ENCODE results near the gene TYW1. TPM values are rescaled to one million over a fixed set of nuclear protein-coding genes. Genes with fewer than 3 reads are reported as not detected.
"Not testable (repeated sequence)": the region's sequence is repeated elsewhere in the genome, so short reads cannot be mapped to it uniquely, and the experiment has no call there.

Gene TYW1
- total RNA-seq, 1 donor from 2014 or later = 20.0 TPM

GRCh38 chr7:67139876-67140275, 143.2 kb downstream of the TYW1 start:
- ATAC-seq; H3K4me3 ChIP-seq; H3K27ac ChIP-seq; intact Hi-C loops (cut with DNase I); H3K27me3 ChIP-seq; H3K9me3 ChIP-seq; H3K4me1 ChIP-seq; DNase-seq; H3K36me3 ChIP-seq: not testable (repeated sequence)

DNA sequence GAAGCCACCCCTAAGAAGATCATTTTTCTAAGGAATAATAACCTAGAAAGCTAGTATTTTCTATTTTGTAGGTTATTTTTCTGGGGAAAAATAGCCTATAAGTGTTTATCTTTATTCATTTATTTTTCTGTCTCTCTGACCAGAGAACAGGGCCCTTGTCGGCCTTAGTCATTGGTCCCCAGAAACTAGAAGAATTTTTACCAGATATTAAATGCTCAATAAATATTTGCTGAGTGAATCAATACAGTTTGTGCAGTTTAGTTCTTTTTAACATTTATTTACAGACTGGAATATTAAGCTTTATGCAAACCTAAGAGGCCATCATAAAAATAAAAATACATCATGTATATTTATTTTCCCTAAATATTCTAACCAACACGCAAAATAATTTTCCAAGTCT, 144.4 kb downstream of the TYW1 start:
- H3K4me3 ChIP-seq; H3K27me3 ChIP-seq; H3K27ac ChIP-seq; H3K36me3 ChIP-seq; ATAC-seq; H3K4me1 ChIP-seq; intact Hi-C loops (cut with DNase I); DNase-seq; H3K9me3 ChIP-seq: not testable (repeated sequence)

DNA sequence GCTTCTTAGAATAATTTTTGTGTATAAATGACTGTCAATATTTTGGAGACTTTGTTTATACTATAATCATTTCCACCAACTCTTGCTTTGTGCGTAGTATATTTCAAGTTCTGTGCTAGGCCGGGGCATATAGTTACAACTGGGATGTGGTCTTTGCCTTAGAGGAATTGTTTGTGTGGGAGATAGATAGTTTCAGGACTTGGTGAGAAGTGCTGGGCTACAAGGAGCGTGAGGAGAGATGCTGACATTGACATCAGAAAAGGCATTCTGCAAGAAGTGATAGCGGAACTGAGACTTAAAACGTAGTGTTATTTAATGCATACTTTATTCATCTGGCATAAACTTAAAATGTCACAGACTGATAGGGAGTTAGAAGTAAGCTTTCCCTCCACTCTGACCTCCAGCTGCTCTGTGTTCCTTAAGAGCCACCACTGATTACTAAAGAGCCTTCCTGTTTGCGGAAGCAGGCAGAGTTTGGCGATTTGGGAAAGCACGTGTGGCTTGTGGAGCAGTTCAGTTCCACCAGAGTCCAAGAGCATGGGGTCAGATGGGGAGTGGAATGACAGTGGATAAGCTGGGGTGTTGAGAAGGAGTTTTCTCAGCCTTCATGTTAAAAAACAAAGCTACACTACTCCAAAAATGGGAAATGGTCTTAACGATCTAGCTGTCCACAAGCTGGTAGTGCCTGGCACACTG, 146.6 kb downstream of the TYW1 start:
- H3K4me3 ChIP-seq; H3K4me1 ChIP-seq; DNase-seq; H3K9me3 ChIP-seq; H3K27ac ChIP-seq; H3K36me3 ChIP-seq; intact Hi-C loops (cut with DNase I); H3K27me3 ChIP-seq: not testable (repeated sequence)
- ATAC-seq = peak; percentile 70

GRCh38 chr7:67145581-67146193, 149.1 kb downstream of the TYW1 start:
- H3K27me3 ChIP-seq; DNase-seq; ATAC-seq; intact Hi-C loops (cut with DNase I); H3K27ac ChIP-seq; H3K4me1 ChIP-seq; H3K36me3 ChIP-seq; H3K9me3 ChIP-seq; H3K4me3 ChIP-seq: not testable (repeated sequence)

- H3K36me3 ChIP-seq; H3K9me3 ChIP-seq; H3K4me3 ChIP-seq; H3K27me3 ChIP-seq; DNase-seq; ATAC-seq; H3K27ac ChIP-seq; intact Hi-C loops (cut with DNase I); H3K4me1 ChIP-seq: not testable (repeated sequence)
These were observed 152.5 kb downstream of the TYW1 start for GRCh38 chr7:67149131-67149530.

DNA sequence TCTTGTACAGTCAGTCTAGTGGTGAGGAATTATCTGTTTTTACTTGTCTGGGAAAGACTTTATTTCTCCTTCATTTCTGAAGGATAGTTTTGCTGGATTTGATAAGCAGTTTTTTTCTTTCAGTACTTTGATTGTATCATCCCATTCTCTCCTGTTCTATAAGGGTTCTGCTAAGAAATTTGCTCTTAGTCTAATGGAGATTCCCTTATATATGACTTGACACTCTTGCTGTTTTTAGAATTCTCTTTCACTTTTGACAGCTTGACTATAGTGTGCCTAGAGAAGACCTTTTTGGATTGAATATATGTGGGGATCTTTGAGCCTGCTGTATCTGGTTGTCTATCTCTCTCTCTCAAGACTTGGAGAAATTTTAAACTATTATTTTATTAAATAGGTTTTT, 157.7 kb downstream of the TYW1 start:
- H3K4me1 ChIP-seq; H3K27ac ChIP-seq; ATAC-seq; DNase-seq; H3K9me3 ChIP-seq; H3K4me3 ChIP-seq; intact Hi-C loops (cut with DNase I); H3K36me3 ChIP-seq; H3K27me3 ChIP-seq: not testable (repeated sequence)

DNA sequence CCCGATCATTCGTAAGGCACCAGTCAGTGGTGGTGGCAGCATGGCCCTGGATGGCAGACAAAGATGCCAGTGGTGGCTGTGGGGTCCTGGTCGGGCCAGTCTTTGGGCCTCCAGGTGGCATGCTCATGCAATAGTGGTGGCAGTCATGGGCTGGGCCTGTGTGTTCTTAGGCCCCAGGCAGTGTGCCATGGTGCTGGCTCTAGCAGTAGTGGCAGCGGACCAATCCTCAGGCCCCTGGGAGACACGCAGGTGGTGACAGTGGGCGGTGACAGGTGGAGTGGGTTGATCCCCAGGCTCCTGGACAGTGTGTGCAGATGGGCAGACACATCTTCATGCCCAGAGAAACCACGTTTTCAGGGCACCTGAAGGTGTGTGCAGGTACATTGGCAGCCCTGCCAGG, 159.4 kb downstream of the TYW1 start:
- H3K9me3 ChIP-seq; intact Hi-C loops (cut with DNase I); H3K4me1 ChIP-seq; ATAC-seq; H3K4me3 ChIP-seq; H3K27ac ChIP-seq; H3K27me3 ChIP-seq; DNase-seq; H3K36me3 ChIP-seq: not testable (repeated sequence)

DNA sequence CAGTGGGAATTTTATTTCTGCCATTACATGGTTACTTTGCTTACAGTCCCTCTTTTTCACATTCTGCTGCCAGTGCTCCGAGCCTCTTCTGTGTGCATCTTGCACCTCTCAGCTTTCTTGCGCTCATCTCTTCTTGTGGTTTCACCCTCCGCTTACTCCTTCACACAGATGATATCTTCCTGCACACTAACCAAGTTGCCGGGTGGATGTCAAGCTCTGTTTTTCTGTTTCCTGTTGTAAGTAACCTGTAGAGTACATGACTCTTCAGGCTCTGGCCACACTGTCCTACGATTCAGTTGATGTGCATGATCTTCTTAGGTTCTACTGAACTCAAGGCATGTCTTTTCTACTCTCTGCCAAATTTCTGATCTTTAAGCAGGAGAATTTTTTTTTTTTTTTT, 166.7 kb downstream of the TYW1 start:
- DNase-seq; H3K4me1 ChIP-seq; intact Hi-C loops (cut with DNase I); H3K27ac ChIP-seq; H3K4me3 ChIP-seq; H3K9me3 ChIP-seq; H3K27me3 ChIP-seq; H3K36me3 ChIP-seq: not testable (repeated sequence)
- ATAC-seq = peak; percentile 35

GRCh38 chr7:67171151-67171550, 174.5 kb downstream of the TYW1 start:
- H3K4me1 ChIP-seq; H3K36me3 ChIP-seq; ATAC-seq; H3K9me3 ChIP-seq; H3K27me3 ChIP-seq; intact Hi-C loops (cut with DNase I); DNase-seq; H3K27ac ChIP-seq; H3K4me3 ChIP-seq: not testable (repeated sequence)

DNA sequence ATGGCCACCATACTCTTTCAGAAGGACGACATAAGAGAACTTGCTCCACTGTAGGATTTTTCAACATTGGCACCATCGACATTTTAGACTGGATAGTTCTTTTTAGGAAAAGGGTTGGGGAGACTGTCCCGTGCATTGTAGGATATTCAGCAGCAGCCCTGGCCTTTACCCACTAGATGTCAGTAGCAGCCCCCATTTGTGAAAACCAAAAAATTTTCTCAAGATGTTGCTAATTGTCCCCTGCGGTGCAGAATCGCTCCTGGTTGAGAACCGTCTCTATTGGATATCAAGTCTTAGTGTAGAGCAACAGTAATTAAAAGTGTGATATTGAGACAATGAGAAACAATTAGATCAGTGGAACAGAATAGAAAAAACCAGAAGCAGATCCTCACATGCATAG, 180.1 kb downstream of the TYW1 start:
- DNase-seq; H3K36me3 ChIP-seq; H3K9me3 ChIP-seq; H3K27ac ChIP-seq; intact Hi-C loops (cut with DNase I); H3K27me3 ChIP-seq; H3K4me3 ChIP-seq; H3K4me1 ChIP-seq: not testable (repeated sequence)
- ATAC-seq = peak; percentile 66
- TF ChIP-seq CTCF (IDR thresholded peaks at IDR 0.05) = peak; percentile 24

GRCh38 chr7:67178915-67179688, 182.5 kb downstream of the TYW1 start:
- not testable (repeated sequence) for ATAC-seq

GRCh38 chr7:67182956-67183750, 186.5 kb downstream of the TYW1 start:
- H3K4me1 ChIP-seq; H3K9me3 ChIP-seq; H3K4me3 ChIP-seq; intact Hi-C loops (cut with DNase I); H3K36me3 ChIP-seq; DNase-seq; H3K27me3 ChIP-seq; H3K27ac ChIP-seq; ATAC-seq: not testable (repeated sequence)

More at GRCh38 chr7:67178915-67179688, 182.5 kb downstream of the TYW1 start:
- H3K27me3 ChIP-seq; DNase-seq; H3K27ac ChIP-seq; H3K4me3 ChIP-seq; intact Hi-C loops (cut with DNase I); H3K4me1 ChIP-seq; H3K36me3 ChIP-seq; H3K9me3 ChIP-seq: not testable (repeated sequence)
